Progenitor cell of endocrine pancreas (in vitro differentiated cells): ENCODE data around the gene CCDC141. TPM values are rescaled to one million over a fixed set of nuclear protein-coding genes. Genes with fewer than 3 reads are reported as not detected.

Experiments
- DNase-seq: peaks from one replicate; pipeline ENCODE4 v3.0.0; 2021; ENCODE audit warnings: low spot score; ENCODE audit not compliant: unreplicated experiment
- H3K27ac Mint-ChIP-seq: 2 replicates; pipeline ENCODE4 v1.8.0; 2021; ENCODE audit warnings: mild to moderate bottlenecking, moderate library complexity, mixed read lengths
- H3K27me3 Mint-ChIP-seq: 2 replicates; pipeline ENCODE4 v1.8.0; 2021; ENCODE audit warnings: mixed read lengths
- H3K36me3 Mint-ChIP-seq: 2 replicates; pipeline ENCODE4 v1.8.0; 2022; ENCODE audit warnings: mixed read lengths; ENCODE audit not compliant: insufficient read depth
- H3K4me1 Mint-ChIP-seq: 2 replicates; pipeline ENCODE4 v1.8.0; 2021; ENCODE audit warnings: low read depth, mixed read lengths
- H3K4me3 Mint-ChIP-seq: 2 replicates; pipeline ENCODE4 v1.8.0; 2021; ENCODE audit warnings: low read depth, mild to moderate bottlenecking, moderate library complexity, mixed read lengths
- H3K9me3 Mint-ChIP-seq: 2 replicates; pipeline ENCODE4 v1.8.0; 2021; ENCODE audit warnings: low read depth, mixed read lengths
- total RNA-seq: library from RNA; stranded (reverse); gene quantifications from 2 replicates; pipeline ENCODE4 v1.2.1, GENCODE V29; 2021
- TF ChIP-seq, protein P1 (sequence below): fragments of 200-600 bp; sonication (generic); IDR thresholded peaks from one replicate; pipeline ENCODE4 v1.5.0; 2021; ENCODE audit warnings: antibody characterized with exemption, mild to moderate bottlenecking; ENCODE audit not compliant: unreplicated experiment

CCDC141 gene
- total RNA-seq, 1 donor from 2014 or later, result 14.8 TPM

DNA sequence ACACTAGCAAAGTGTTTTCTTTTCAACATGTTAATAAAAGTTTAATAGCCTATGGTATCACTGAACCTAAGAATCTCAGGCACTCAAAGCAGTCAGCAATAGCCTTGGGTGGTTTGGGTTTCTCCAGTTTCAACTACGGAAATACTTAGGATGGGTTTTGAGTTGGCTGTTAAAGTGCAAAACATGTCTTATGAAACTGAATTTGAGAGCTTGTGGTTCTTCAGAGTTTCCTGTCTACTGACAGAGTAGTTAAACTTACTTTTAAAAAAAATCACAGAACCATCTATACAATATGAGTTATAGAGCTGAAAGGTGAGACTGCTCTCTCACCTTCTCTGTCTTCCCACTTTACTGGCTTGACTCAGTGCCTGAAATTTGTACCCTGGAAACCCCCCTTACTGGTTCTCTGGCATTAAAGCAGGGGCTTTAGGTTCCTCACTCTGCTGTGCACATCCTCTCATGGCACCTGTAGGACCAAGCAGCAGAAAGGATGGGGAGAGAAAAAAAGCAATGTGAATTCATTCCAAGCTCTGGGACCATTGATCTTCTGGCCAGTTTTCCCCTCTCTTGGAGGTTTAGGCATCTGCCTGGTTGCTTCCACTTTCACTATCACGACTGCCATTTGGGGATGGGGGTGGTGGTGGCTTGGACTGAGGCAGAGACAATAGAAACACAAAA, 18.1 kb downstream of the CCDC141 start:
- DNase-seq, result no peak
- no peak overlapping the region for H3K4me3 Mint-ChIP-seq
- peaks cover 16% of the 10 kb centered on the region for H3K9me3 Mint-ChIP-seq
- H3K27me3 Mint-ChIP-seq, result no peaks in the 10 kb centered on the region
- H3K36me3 Mint-ChIP-seq, result peaks cover 20% of the 10 kb centered on the region
- TF ChIP-seq, protein P1, sequence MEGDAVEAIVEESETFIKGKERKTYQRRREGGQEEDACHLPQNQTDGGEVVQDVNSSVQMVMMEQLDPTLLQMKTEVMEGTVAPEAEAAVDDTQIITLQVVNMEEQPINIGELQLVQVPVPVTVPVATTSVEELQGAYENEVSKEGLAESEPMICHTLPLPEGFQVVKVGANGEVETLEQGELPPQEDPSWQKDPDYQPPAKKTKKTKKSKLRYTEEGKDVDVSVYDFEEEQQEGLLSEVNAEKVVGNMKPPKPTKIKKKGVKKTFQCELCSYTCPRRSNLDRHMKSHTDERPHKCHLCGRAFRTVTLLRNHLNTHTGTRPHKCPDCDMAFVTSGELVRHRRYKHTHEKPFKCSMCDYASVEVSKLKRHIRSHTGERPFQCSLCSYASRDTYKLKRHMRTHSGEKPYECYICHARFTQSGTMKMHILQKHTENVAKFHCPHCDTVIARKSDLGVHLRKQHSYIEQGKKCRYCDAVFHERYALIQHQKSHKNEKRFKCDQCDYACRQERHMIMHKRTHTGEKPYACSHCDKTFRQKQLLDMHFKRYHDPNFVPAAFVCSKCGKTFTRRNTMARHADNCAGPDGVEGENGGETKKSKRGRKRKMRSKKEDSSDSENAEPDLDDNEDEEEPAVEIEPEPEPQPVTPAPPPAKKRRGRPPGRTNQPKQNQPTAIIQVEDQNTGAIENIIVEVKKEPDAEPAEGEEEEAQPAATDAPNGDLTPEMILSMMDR, result no peak
- peaks cover 4% of the 10 kb centered on the region for H3K4me1 Mint-ChIP-seq
- no peak overlapping the region for H3K27ac Mint-ChIP-seq

DNA sequence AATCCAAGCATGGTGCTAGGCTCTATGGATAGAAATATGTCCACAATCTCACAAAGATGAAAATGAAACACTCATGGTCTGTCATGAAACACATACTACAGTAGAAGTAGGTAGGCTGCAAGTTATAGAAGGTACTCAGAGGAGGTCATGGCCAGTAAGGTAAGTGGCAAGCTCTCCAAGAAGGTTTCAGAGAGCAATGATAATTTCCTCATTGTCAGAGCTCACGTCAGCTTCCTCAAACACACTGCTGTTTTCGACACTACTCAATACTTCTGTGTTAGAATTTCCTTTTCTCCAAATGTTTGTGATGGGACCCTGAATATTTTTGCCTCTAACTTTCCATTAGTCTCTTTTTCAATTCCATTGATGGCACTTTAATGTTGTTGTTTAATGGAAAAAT, 25.5 kb downstream of the CCDC141 start:
- no peaks in the 10 kb centered on the region for H3K27me3 Mint-ChIP-seq
- peaks cover 28% of the 10 kb centered on the region for H3K36me3 Mint-ChIP-seq
- no peak overlapping the region for H3K27ac Mint-ChIP-seq
- H3K4me1 Mint-ChIP-seq, result peaks cover 11% of the 10 kb centered on the region
- peaks cover 27% of the 10 kb centered on the region for H3K9me3 Mint-ChIP-seq
- TF ChIP-seq, protein P1, result no peak
- no peak for DNase-seq
- no peak overlapping the region for H3K4me3 Mint-ChIP-seq

DNA sequence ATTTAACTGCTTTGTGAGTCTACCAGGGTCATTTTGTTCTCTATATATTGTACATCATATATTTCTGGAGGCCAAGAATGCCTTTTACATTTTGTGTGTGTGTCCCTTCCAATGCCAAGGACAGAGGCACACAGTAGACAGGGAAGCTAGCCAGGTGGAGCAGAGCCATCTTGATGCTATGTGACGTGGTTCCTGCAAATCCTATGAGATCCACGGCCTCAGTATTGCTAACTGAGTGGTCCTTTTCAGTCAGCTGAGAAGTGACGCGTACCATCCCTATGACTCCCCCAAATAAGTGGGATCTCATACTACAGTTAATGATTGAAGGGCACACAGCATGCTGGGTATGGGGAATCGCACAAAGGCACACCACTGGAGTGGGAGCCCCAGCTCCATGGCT, 27.3 kb downstream of the CCDC141 start:
- Mint-ChIP-seq H3K9me3 (peaks cover 16% of the 10 kb centered on the region), H3K27me3 (no peaks in the 10 kb centered on the region), H3K4me1 (peaks cover 11% of the 10 kb centered on the region), H3K27ac (peak overlapping the region; percentile 57), H3K36me3 (peaks cover 17% of the 10 kb centered on the region), H3K4me3 (no peak overlapping the region)
- TF ChIP-seq, protein P1, result no peak
- DNase-seq, result no peak

DNA sequence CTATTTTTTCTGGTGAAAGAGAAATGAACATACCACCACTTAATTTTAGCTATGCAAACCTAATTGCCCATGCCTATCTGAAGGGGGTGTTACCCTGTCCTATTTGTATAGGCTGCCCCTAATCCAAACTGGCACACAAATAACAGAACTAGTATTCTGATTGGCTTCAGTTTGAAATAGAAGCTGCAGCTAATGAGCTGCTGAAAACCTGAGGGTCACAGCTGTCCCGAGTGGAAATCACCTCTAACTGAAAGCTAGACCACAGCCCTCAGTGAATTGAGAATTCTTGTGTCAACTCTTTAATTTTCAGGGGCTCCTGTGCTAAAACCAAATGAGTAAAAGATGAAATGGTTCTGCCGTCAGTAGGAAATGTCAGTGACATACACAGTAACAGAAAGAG, 28.7 kb downstream of the CCDC141 start:
- Mint-ChIP-seq H3K4me3 (no peak overlapping the region), H3K27me3 (no peaks in the 10 kb centered on the region), H3K4me1 (peaks cover 11% of the 10 kb centered on the region), H3K27ac (no peak overlapping the region), H3K9me3 (peaks cover 6% of the 10 kb centered on the region), H3K36me3 (peaks cover 7% of the 10 kb centered on the region)
- TF ChIP-seq, protein P1, result no peak
- no peak for DNase-seq

DNA sequence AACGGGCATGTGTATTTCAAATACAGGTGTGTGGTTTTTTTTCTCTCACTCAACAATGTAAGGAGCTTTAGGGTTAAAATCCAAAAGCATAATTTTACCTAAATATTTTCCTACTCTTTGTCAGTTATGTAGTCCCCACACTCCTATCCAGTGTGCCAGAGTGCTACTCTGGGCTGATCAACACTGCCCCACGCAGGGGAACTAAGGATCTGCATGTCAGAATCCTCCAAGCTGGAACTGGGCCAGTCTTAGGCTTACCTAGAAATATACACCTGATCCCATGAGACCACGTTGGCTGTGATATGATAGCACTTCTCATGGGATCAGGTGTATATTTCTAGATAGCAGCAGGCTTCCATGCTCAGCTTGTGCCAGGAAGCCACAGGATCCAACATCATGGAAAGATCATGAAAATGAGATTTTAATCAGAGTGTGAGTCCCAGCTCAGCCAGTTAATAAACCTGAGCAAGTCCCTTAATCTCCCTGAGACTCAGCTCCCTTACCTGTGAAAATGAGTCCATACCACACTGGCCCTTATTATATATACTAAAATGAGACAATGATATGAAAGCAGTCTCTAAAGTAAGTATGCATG, 29.7 kb downstream of the CCDC141 start:
- peak; percentile 12 for DNase-seq
- Mint-ChIP-seq H3K4me3 (no peak overlapping the region), H3K4me1 (peaks cover 11% of the 10 kb centered on the region), H3K36me3 (no peaks in the 10 kb centered on the region), H3K27ac (no peak overlapping the region), H3K27me3 (no peaks in the 10 kb centered on the region), H3K9me3 (peaks cover 3% of the 10 kb centered on the region)
- TF ChIP-seq, protein P1, result peak; percentile 61
